ENCODE measurements around the gene ORAI2. TPM values are rescaled to one million over a fixed set of nuclear protein-coding genes. Genes with fewer than 3 reads are reported as not detected.

Gene ORAI2
- polyA plus RNA-seq, 1 donor: 9.9 TPM

- no peaks in the 10 kb centered on the region for H3K4me1 ChIP-seq (ENCODE audit: control insufficient read depth, insufficient read depth, low read length)
- no peak overlapping the region for H3K27ac ChIP-seq (ENCODE audit: low read length)
- H3K9me3 ChIP-seq (ENCODE audit: control insufficient read depth, low read depth, low read length): no peaks in the 10 kb centered on the region
- H3K36me3 ChIP-seq (ENCODE audit: control insufficient read depth, insufficient read depth, low read length): peaks cover 35% of the 10 kb centered on the region
- no peaks in the 10 kb centered on the region for H3K27me3 ChIP-seq (ENCODE audit: control insufficient read depth, insufficient read depth, low read length)
- DNase-seq: no peak
- WGBS (ENCODE audit: insufficient coverage, low lambda C conversion rate): no CpG with 5 or more reads among the region's 10 CpGs
- H3K4me3 ChIP-seq (ENCODE audit: low read length): no peak overlapping the region
These were observed 23.0 kb downstream of the ORAI2 start for GRCh38 chr7:102456327-102456726.

GRCh38 chr7:102457352-102457924, 24.1 kb downstream of the ORAI2 start:
- no peaks in the 10 kb centered on the region for H3K4me1 ChIP-seq (ENCODE audit: control insufficient read depth, insufficient read depth, low read length)
- WGBS (ENCODE audit: insufficient coverage, low lambda C conversion rate): no CpG with 5 or more reads among the region's 40 CpGs
- peaks cover 35% of the 10 kb centered on the region for H3K36me3 ChIP-seq (ENCODE audit: control insufficient read depth, insufficient read depth, low read length)
- no peak overlapping the region for H3K4me3 ChIP-seq (ENCODE audit: low read length)
- no peak for DNase-seq
- H3K9me3 ChIP-seq (ENCODE audit: control insufficient read depth, low read depth, low read length): no peaks in the 10 kb centered on the region
- no peaks in the 10 kb centered on the region for H3K27me3 ChIP-seq (ENCODE audit: control insufficient read depth, insufficient read depth, low read length)
- no peak overlapping the region for H3K27ac ChIP-seq (ENCODE audit: low read length)

- WGBS (ENCODE audit: insufficient coverage, low lambda C conversion rate): no CpG with 5 or more reads among the region's 24 CpGs
These were observed 26.0 kb downstream of the ORAI2 start for GRCh38 chr7:102459221-102459844.

GRCh38 chr7:102460467-102460866, 27.1 kb downstream of the ORAI2 start:
- no peaks in the 10 kb centered on the region for H3K27me3 ChIP-seq (ENCODE audit: control insufficient read depth, insufficient read depth, low read length)
- no CpG with 5 or more reads among the region's 8 CpGs for WGBS (ENCODE audit: insufficient coverage, low lambda C conversion rate)

More at GRCh38 chr7:102459221-102459844, 26.0 kb downstream of the ORAI2 start:
- no peak overlapping the region for H3K4me3 ChIP-seq (ENCODE audit: low read length)
- no peaks in the 10 kb centered on the region for H3K9me3 ChIP-seq (ENCODE audit: control insufficient read depth, low read depth, low read length)
- H3K4me1 ChIP-seq (ENCODE audit: control insufficient read depth, insufficient read depth, low read length): peaks cover 5% of the 10 kb centered on the region
- H3K36me3 ChIP-seq (ENCODE audit: control insufficient read depth, insufficient read depth, low read length): peaks cover 35% of the 10 kb centered on the region
- no peak overlapping the region for H3K27ac ChIP-seq (ENCODE audit: low read length)
- H3K27me3 ChIP-seq (ENCODE audit: control insufficient read depth, insufficient read depth, low read length): no peaks in the 10 kb centered on the region
- DNase-seq: no peak

GRCh38 chr7:102463841-102464576, 30.6 kb downstream of the ORAI2 start:
- no peak overlapping the region for H3K27ac ChIP-seq (ENCODE audit: low read length)
- no peak for DNase-seq
- H3K4me1 ChIP-seq (ENCODE audit: control insufficient read depth, insufficient read depth, low read length): peaks cover 10% of the 10 kb centered on the region
- H3K4me3 ChIP-seq (ENCODE audit: low read length): peak overlapping the region; percentile 73
- peaks cover 18% of the 10 kb centered on the region for H3K36me3 ChIP-seq (ENCODE audit: control insufficient read depth, insufficient read depth, low read length)
- no CpG with 5 or more reads among the region's 24 CpGs for WGBS (ENCODE audit: insufficient coverage, low lambda C conversion rate)
- peaks cover 4% of the 10 kb centered on the region for H3K9me3 ChIP-seq (ENCODE audit: control insufficient read depth, low read depth, low read length)
- H3K27me3 ChIP-seq (ENCODE audit: control insufficient read depth, insufficient read depth, low read length): no peaks in the 10 kb centered on the region

More at GRCh38 chr7:102460467-102460866, 27.1 kb downstream of the ORAI2 start:
- no peaks in the 10 kb centered on the region for H3K9me3 ChIP-seq (ENCODE audit: control insufficient read depth, low read depth, low read length)
- no peak overlapping the region for H3K27ac ChIP-seq (ENCODE audit: low read length)
- no peak overlapping the region for H3K4me3 ChIP-seq (ENCODE audit: low read length)
- DNase-seq: no peak
- H3K36me3 ChIP-seq (ENCODE audit: control insufficient read depth, insufficient read depth, low read length): peaks cover 35% of the 10 kb centered on the region
- peaks cover 5% of the 10 kb centered on the region for H3K4me1 ChIP-seq (ENCODE audit: control insufficient read depth, insufficient read depth, low read length)

- WGBS (ENCODE audit: insufficient coverage, low lambda C conversion rate): no CpG with 5 or more reads among the region's 81 CpGs
- Histone ChIP-seq H3K27ac (ENCODE audit: low read length) (no peak within 1 kb of the TSS), H3K4me3 (ENCODE audit: low read length) (peak within 1 kb of the TSS; percentile 92), H3K4me1 (ENCODE audit: control insufficient read depth, insufficient read depth, low read length) (peaks cover 10% of the 10 kb centered on the region), H3K9me3 (ENCODE audit: control insufficient read depth, low read depth, low read length) (peaks cover 4% of the 10 kb centered on the region), H3K36me3 (ENCODE audit: control insufficient read depth, insufficient read depth, low read length) (peaks cover 16% of the 10 kb centered on the region), H3K27me3 (ENCODE audit: control insufficient read depth, insufficient read depth, low read length) (no peaks in the 10 kb centered on the region)
- peak; percentile 88 to 92 for DNase-seq
These were observed 31.4 kb downstream of the ORAI2 start, which contains the start of the genes ALKBH4 and LRWD1 for GRCh38 chr7:102464577-102465280. ALKBH4 (minus strand) TSS chr7:102464863; CDS start chr7:102464836, 27 bp downstream. LRWD1 (plus strand) TSS chr7:102464984; CDS start chr7:102465081, 97 bp downstream.

- Histone ChIP-seq H3K27ac (ENCODE audit: low read length) (no peak overlapping the region), H3K9me3 (ENCODE audit: control insufficient read depth, low read depth, low read length) (peaks cover 4% of the 10 kb centered on the region), H3K4me1 (ENCODE audit: control insufficient read depth, insufficient read depth, low read length) (peaks cover 10% of the 10 kb centered on the region), H3K4me3 (ENCODE audit: low read length) (no peak overlapping the region), H3K27me3 (ENCODE audit: control insufficient read depth, insufficient read depth, low read length) (no peaks in the 10 kb centered on the region), H3K36me3 (ENCODE audit: control insufficient read depth, insufficient read depth, low read length) (peaks cover 18% of the 10 kb centered on the region)
- WGBS (ENCODE audit: insufficient coverage, low lambda C conversion rate): 100% methylated on average over 1 of the region's 7 CpGs
- DNase-seq: no peak
These were observed 32.7 kb downstream of the ORAI2 start for GRCh38 chr7:102466097-102466496.

GRCh38 chr7:102467581-102468477, 34.5 kb downstream of the ORAI2 start:
- Histone ChIP-seq H3K4me1 (ENCODE audit: control insufficient read depth, insufficient read depth, low read length) (peaks cover 10% of the 10 kb centered on the region), H3K36me3 (ENCODE audit: control insufficient read depth, insufficient read depth, low read length) (peaks cover 29% of the 10 kb centered on the region), H3K27ac (ENCODE audit: low read length) (no peak overlapping the region), H3K27me3 (ENCODE audit: control insufficient read depth, insufficient read depth, low read length) (no peaks in the 10 kb centered on the region), H3K9me3 (ENCODE audit: control insufficient read depth, low read depth, low read length) (peaks cover 4% of the 10 kb centered on the region), H3K4me3 (ENCODE audit: low read length) (no peak overlapping the region)
- no peak for DNase-seq
- no CpG with 5 or more reads among the region's 24 CpGs for WGBS (ENCODE audit: insufficient coverage, low lambda C conversion rate)

- no peaks in the 10 kb centered on the region for H3K27me3 ChIP-seq (ENCODE audit: control insufficient read depth, insufficient read depth, low read length)
- no peak overlapping the region for H3K27ac ChIP-seq (ENCODE audit: low read length)
- no peak overlapping the region for H3K4me3 ChIP-seq (ENCODE audit: low read length)
- peaks cover 37% of the 10 kb centered on the region for H3K36me3 ChIP-seq (ENCODE audit: control insufficient read depth, insufficient read depth, low read length)
- no CpG with 5 or more reads among the region's 40 CpGs for WGBS (ENCODE audit: insufficient coverage, low lambda C conversion rate)
- peaks cover 4% of the 10 kb centered on the region for H3K9me3 ChIP-seq (ENCODE audit: control insufficient read depth, low read depth, low read length)
- peaks cover 8% of the 10 kb centered on the region for H3K4me1 ChIP-seq (ENCODE audit: control insufficient read depth, insufficient read depth, low read length)
- DNase-seq: no peak
These were observed 35.3 kb downstream of the ORAI2 start for GRCh38 chr7:102468478-102469350.
